HepG2 (cell line): ENCODE data around the gene PLXND1. TPM values are rescaled to one million over a fixed set of nuclear protein-coding genes. Genes with fewer than 3 reads are reported as not detected.

Source experiments
- ATAC-seq: fragments of 200-7000 bp; cut with Tn5 transposase; 3 replicates; pipeline ENCODE4 v1.9.1; 2020; ENCODE audit warnings: mild to moderate bottlenecking, moderate library complexity
- BruUV-seq: library from RNA; stranded (reverse); fragments of 400-500 nt; replicated peaks from 2 replicates; lab custom pipeline; 2021; lab: Mats Ljungman, UMichigan
- CTCF ChIA-PET: fragments of 300-600 bp; formaldehyde crosslinking; extraction: SDS; loops from one replicate; lab custom pipeline; 2021; ENCODE audit warnings: low total read pairs, inconsistent platforms, low intra/inter-chr PET ratio; lab: Yijun Ruan, JAX
- POLR2A ChIA-PET: fragments of 350-600 bp; sonication (Branson Sonifier 250); formaldehyde crosslinking; loops from one replicate; lab custom pipeline; 2020; ENCODE audit warnings: antibody characterized with exemption, inconsistent platforms; lab: Yijun Ruan, JAX
- DNase-seq: peaks from one replicate; pipeline ENCODE4 v3.0.0-alpha.2; 2015; ENCODE audit warnings: low spot score
- FAIRE-seq: peaks from 3 replicates; lab custom pipeline; 2011; peaks lifted over from hg19 to GRCh38; lab: Jason Lieb, UNC
- H2AFZ ChIP-seq: one replicate; pipeline ENCODE4 v1.6.1; 2011; ENCODE audit warnings: low read length, inconsistent platforms
- H3K27ac ChIP-seq: fragments of 300-600 bp; 3 replicates; pipeline ENCODE4 v1.8.0; 2011; ENCODE audit warnings: mixed run types, mild to moderate bottlenecking, mixed read lengths, low read length, inconsistent platforms; ENCODE audit not compliant: insufficient read depth; ENCODE audit errors: extremely low read length
- H3K27me3 ChIP-seq, 2 experiments: fragments of 200-600 bp in 1 of 2; 2 replicates in 1 of 2; 3 replicates in 1 of 2; pipeline versions ENCODE4 v1.6.0 to v1.8.0; 2011; ENCODE audit warnings: low read length in 2 of 2, mild to moderate bottlenecking in 2 of 2, moderate library complexity in 2 of 2, inconsistent platforms in 1 of 2; ENCODE audit not compliant: insufficient read depth in 2 of 2, control insufficient read depth in 1 of 2
- H3K36me3 ChIP-seq, 2 experiments: fragments of 200-600 bp in 1 of 2; replicated peaks in 1 of 2; 2 replicates in 1 of 2; 3 replicates in 1 of 2; pipeline versions ENCODE4 v1.5.1 to v1.8.0; 2011; ENCODE audit warnings: low read length in 2 of 2, inconsistent platforms in 1 of 2; ENCODE audit not compliant: insufficient read depth in 2 of 2, control insufficient read depth in 1 of 2
- H3K4me1 ChIP-seq: 2 replicates; pipeline ENCODE4 v1.5.1; 2012; ENCODE audit warnings: low read length, inconsistent platforms; ENCODE audit not compliant: insufficient read depth
- H3K4me2 ChIP-seq: 2 replicates; pipeline ENCODE4 v1.6.0; 2011; ENCODE audit warnings: low read depth, low read length, inconsistent platforms
- H3K4me3 ChIP-seq, 3 experiments: fragments of 200-600 bp in 1 of 3; sonication (generic), shearing (Covaris generic) in 1 of 3; replicated peaks in 1 of 3; 2 replicates each; pipeline ENCODE4 v1.5.1; 2011 to 2016; ENCODE audit warnings: low read length in 3 of 3, inconsistent platforms in 2 of 3, low read depth in 2 of 3, mild to moderate bottlenecking in 2 of 3, control low read depth in 1 of 3, mixed read lengths in 1 of 3; ENCODE audit not compliant: insufficient read depth in 1 of 3
- H3K79me2 ChIP-seq: one replicate; pipeline ENCODE4 v1.6.1; 2011; ENCODE audit warnings: low read length, inconsistent platforms; ENCODE audit not compliant: insufficient read depth
- H3K9ac ChIP-seq: 2 replicates; pipeline ENCODE4 v1.6.0; 2011; ENCODE audit warnings: mild to moderate bottlenecking, low read depth, low read length, inconsistent platforms; ENCODE audit not compliant: insufficient read depth
- H3K9me3 ChIP-seq: 2 replicates; pipeline ENCODE4 v1.5.1; 2012; ENCODE audit warnings: mild to moderate bottlenecking, low read length
- H4K20me1 ChIP-seq: 2 replicates; pipeline ENCODE4 v1.6.0; 2011; ENCODE audit warnings: inconsistent platforms, mild to moderate bottlenecking, low read length, moderate library complexity; ENCODE audit not compliant: insufficient read depth
- AGO2 ChIP-seq: fragments of 200-400 bp; formaldehyde crosslinking; optimal IDR thresholded peaks from 2 replicates; pipeline ENCODE3; 2017; ENCODE audit warnings: mild to moderate bottlenecking, low read depth, low read length, moderate library complexity
- ELF3 ChIP-seq: IDR thresholded peaks from 2 replicates; pipeline ENCODE4 v1.6.1; 2016; ENCODE audit warnings: missing genetic modification reagents, missing compliant biosample characterization
- HNRNPL ChIP-seq: fragments of 200-400 bp; formaldehyde crosslinking; IDR thresholded peaks from 2 replicates; pipeline ENCODE4 v1.6.1; 2017; ENCODE audit warnings: mild to moderate bottlenecking, low read depth, low read length
- LRRFIP1 ChIP-seq: sonication (generic); formaldehyde crosslinking; conservative IDR thresholded peaks from 2 replicates; pipeline ENCODE4 v1.4.0; 2020; ENCODE audit warnings: missing genetic modification reagents
- PHF5A ChIP-seq: IDR thresholded peaks from one replicate; pipeline ENCODE4 v1.6.1; 2018; ENCODE audit warnings: low read depth, missing genetic modification reagents; ENCODE audit not compliant: unreplicated experiment
- POLR2G ChIP-seq: fragments of 200-400 bp; formaldehyde crosslinking; IDR thresholded peaks from 2 replicates; pipeline ENCODE4 v1.6.1; 2018; ENCODE audit warnings: mild to moderate bottlenecking, low read depth, low read length, moderate library complexity
- RORA ChIP-seq: sonication (generic); formaldehyde crosslinking; IDR thresholded peaks from 2 replicates; pipeline ENCODE4 v1.5.0; 2020; ENCODE audit warnings: mild to moderate bottlenecking, missing genetic modification reagents, moderate library complexity
- RXRA ChIP-seq: sonication (generic); formaldehyde crosslinking; IDR thresholded peaks from 2 replicates; pipeline ENCODE4 v1.5.1; 2020; ENCODE audit warnings: missing genetic modification reagents
- SKI ChIP-seq: fragments of 450-650 bp; IDR thresholded peaks from one replicate; pipeline ENCODE4 v1.6.1; 2018; ENCODE audit warnings: mild to moderate bottlenecking; ENCODE audit not compliant: partially characterized antibody
- SMYD3 ChIP-seq: sonication (generic); formaldehyde crosslinking; IDR thresholded peaks from 2 replicates; pipeline ENCODE4 v1.8.1; 2023; ENCODE audit warnings: mild to moderate bottlenecking, missing genetic modification reagents
- ZMYM4 ChIP-seq: sonication (generic); formaldehyde crosslinking; IDR thresholded peaks from 2 replicates; pipeline ENCODE4 v1.8.1; 2023; ENCODE audit warnings: mild to moderate bottlenecking, missing genetic modification reagents
- ZNF329 ChIP-seq: sonication (generic); formaldehyde crosslinking; IDR thresholded peaks from 2 replicates; pipeline ENCODE4 v1.9.0; 2021; ENCODE audit warnings: low read depth, mild to moderate bottlenecking, missing genetic modification reagents
- ZNF557 ChIP-seq: sonication (generic); formaldehyde crosslinking; IDR thresholded peaks from 2 replicates; pipeline ENCODE4 v1.4.0; 2020; ENCODE audit warnings: missing genetic modification reagents
- ZNF616 ChIP-seq: sonication (generic); formaldehyde crosslinking; IDR thresholded peaks from 2 replicates; pipeline ENCODE4 v1.5.0; 2020; ENCODE audit warnings: low read depth, mild to moderate bottlenecking, missing genetic modification reagents
- ZNF724P ChIP-seq: sonication (generic); formaldehyde crosslinking; IDR thresholded peaks from 2 replicates; pipeline ENCODE4 v1.8.0; 2022; ENCODE audit warnings: missing genetic modification reagents, borderline replicate concordance
- ZNF879 ChIP-seq: sonication (generic); formaldehyde crosslinking; IDR thresholded peaks from 2 replicates; pipeline ENCODE4 v1.8.1; 2023; ENCODE audit warnings: missing genetic modification reagents
- WGBS: methylation state at CpG from one replicate; pipeline ENCODE4 v1.1.6; 2017; ENCODE audit warnings: low lambda C conversion rate; 5-methylcytosine and 5-hydroxymethylcytosine counted together
- in situ Hi-C: cut with HindIII; loops from 2 replicates; pipeline ENCODE4 v1.10.0; 2017; ENCODE audit warnings: low pct_unique_long_range_greater_than_20kb; ENCODE audit not compliant: extremely low pct_ligation_motif_present
- intact Hi-C: fragments of 100-400 bp; cut with micrococcal nuclease; formaldehyde crosslinking; loops from one replicate; pipeline ENCODE4 v1.10.0; 2022; ENCODE audit not compliant: unreplicated experiment
- polyA plus RNA-seq, 8 experiments: library from polyadenylated mRNA; depleted of rRNA in 3 of 8; stranded (reverse) in 7 of 8; unstranded in 1 of 8; fragments of >200 nt; fragmentation: Illumina TruSeq in 4 of 8; extraction: Trizol in 4 of 8; gene quantifications; 2 replicates each; pipeline versions ENCODE4 v1.2.1 to v1.2.3, GENCODE V29; 2011 to 2016; ENCODE audit warnings: low read depth in 4 of 8, missing spikeins in 1 of 8, mixed read lengths in 1 of 8; ENCODE audit not compliant: insufficient read depth in 1 of 8
- total RNA-seq, 5 experiments: library from RNA; depleted of rRNA; stranded (reverse); fragments of >200 nt; fragmentation: Illumina TruSeq; extraction: Trizol; gene quantifications; 2 replicates each; pipeline ENCODE4 v1.2.3, GENCODE V29; 2016; ENCODE audit warnings: low read depth in 1 of 5

Gene PLXND1
- total and polyA plus RNA-seq, 2 of the 13 experiments (the other 11 are each of a cell fraction or from before 2014, with no cell fraction given), result 15.9 to 42.0 TPM

GRCh38 chr3:129554356-129555152, 51.9 kb downstream of the PLXND1 start:
- Histone ChIP-seq H3K27me3 (no peaks in the 10 kb centered on the region), H3K4me1 (peaks cover 48% of the 10 kb centered on the region), H4K20me1 (no peaks in the 10 kb centered on the region), H3K79me2 (no peaks in the 10 kb centered on the region), H3K4me2 (no peak overlapping the region), H3K9ac (no peak overlapping the region), H3K36me3 (peaks cover 3 to 8% of the 10 kb centered on the region in 2 experiments; a peak in 3 of 5 replicates), H2AFZ (no peak overlapping the region), H3K27ac (no peak overlapping the region), H3K4me3 (no peak overlapping the region), H3K9me3 (no peaks in the 10 kb centered on the region)
- POLR2A ChIA-PET, result interaction anchor here (1.0 to 2.2 kb wide), 4 partner anchors 9 to 64 kb away, joined by 3 to 11 read pairs (median 4); no protein-coding TSS in a partner anchor
- FAIRE-seq (no peak), ATAC-seq (no peak), DNase-seq (no peak)
- intact Hi-C loops (loop anchor here (10.0 kb wide), 1 partner anchor 60 kb away; no protein-coding TSS in a partner anchor), in situ Hi-C loops (loop anchor here (5.0 kb wide), 1 partner anchor 62 kb away; no protein-coding TSS in a partner anchor)
- WGBS, result 86% methylated on average over 9 of the region's 13 CpGs
- 0 out of 2 replicates have a peak, but pooled peaks have one; percentile 29 for TF ChIP-seq POLR2G
- TF ChIP-seq AGO2, result peak; percentile 41
- no peak for TF ChIP-seq SMYD3 (CRISPR knock-in tag)
- TF ChIP-seq RXRA (CRISPR knock-in tag), result no peak
- no TSS peak for BruUV-seq
- CTCF ChIA-PET, result interaction anchor here (0.9 kb wide), 1 partner anchor 65 kb away, joined by 3 read pairs; no protein-coding TSS in a partner anchor

GRCh38 chr3:129553719-129554118, 52.8 kb downstream of the PLXND1 start:
- Histone ChIP-seq H3K4me1 (peaks cover 42% of the 10 kb centered on the region), H3K4me2 (no peak overlapping the region), H4K20me1 (no peaks in the 10 kb centered on the region), H3K36me3 (peaks cover 3 to 6% of the 10 kb centered on the region in 2 experiments; a peak in 3 of 5 replicates), H3K9me3 (no peaks in the 10 kb centered on the region), H2AFZ (no peak overlapping the region), H3K27ac (no peak overlapping the region), H3K27me3 (no peaks in the 10 kb centered on the region), H3K9ac (no peak overlapping the region), H3K79me2 (no peaks in the 10 kb centered on the region), H3K4me3 (no peak overlapping the region)
- CTCF ChIA-PET, result no interaction called here
- ATAC-seq (0 out of 3 replicates have a peak, but pooled peaks have one; percentile 6), FAIRE-seq (no peak), DNase-seq (no peak)
- no TSS peak for BruUV-seq
- intact Hi-C loops (loop anchor here (10.0 kb wide), 1 partner anchor 59 kb away; no protein-coding TSS in a partner anchor), in situ Hi-C loops (loop anchor here (5.0 kb wide), 1 partner anchor 61 kb away; no protein-coding TSS in a partner anchor)
- POLR2A ChIA-PET, result interaction anchor here (2.2 kb wide), 1 partner anchor 19 kb away, joined by 11 read pairs; no protein-coding TSS in a partner anchor
- 60% methylated on average over 15 of the region's 15 CpGs for WGBS
- TF ChIP-seq HNRNPL, result no peak
- TF ChIP-seq SKI, result no peak
- no peak for TF ChIP-seq RORA (CRISPR knock-in tag)
- TF ChIP-seq ZMYM4, result no peak
- no peak for TF ChIP-seq ZNF879 (CRISPR knock-in tag)
- TF ChIP-seq ZNF724P (CRISPR knock-in tag), result no peak
- TF ChIP-seq ZNF616 (CRISPR knock-in tag), result no peak
- TF ChIP-seq ELF3 (CRISPR knock-in tag), result no peak
- TF ChIP-seq LRRFIP1, result no peak
- no peak for TF ChIP-seq ZNF329
- TF ChIP-seq ZNF557 (CRISPR knock-in tag), result no peak
- no peak for TF ChIP-seq PHF5A (CRISPR knock-in tag)
